ENCODE results near the gene DOCK1. TPM values are rescaled to one million over a fixed set of nuclear protein-coding genes. Genes with fewer than 3 reads are reported as not detected.

The DOCK1 gene
- total and polyA plus RNA-seq, 2 experiments from 2014 or later = 22.8 to 45.6 TPM

DNA sequence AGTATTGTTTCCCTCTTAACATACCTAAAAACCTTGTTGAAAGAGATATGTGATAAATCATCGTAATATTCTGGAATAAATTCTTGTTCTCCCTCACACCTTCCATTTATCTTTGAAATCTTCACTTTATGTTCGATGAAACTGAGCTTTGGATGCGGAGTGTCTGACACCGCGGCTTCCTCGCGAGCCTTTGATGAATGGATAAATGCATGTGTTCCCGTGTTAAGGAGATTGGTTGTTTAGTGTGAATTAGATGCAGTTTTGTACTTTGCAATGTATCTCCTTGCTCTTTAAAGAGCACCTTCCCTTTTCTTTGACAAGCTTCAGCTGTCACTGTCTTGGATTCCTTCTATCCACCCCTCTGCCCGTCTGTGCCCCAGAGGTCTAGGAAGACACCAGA is 138.1 kb downstream of the DOCK1 start:
- in situ Hi-C loops (cut with MboI) = no loop called here
- no peak overlapping the region for H2AFZ ChIP-seq
- peaks cover 35% of the 10 kb centered on the region for H3K4me1 ChIP-seq (ENCODE audit: insufficient read depth)
- no peaks in the 10 kb centered on the region for H3K79me2 ChIP-seq (ENCODE audit: insufficient read depth)
- H3K9me3 ChIP-seq (ENCODE audit: low read depth) = no peaks in the 10 kb centered on the region
- 0 out of 2 replicates have a peak, but pooled peaks cover 14% of the 10 kb centered on the region for H4K20me1 ChIP-seq (ENCODE audit: insufficient read depth)
- DNase-seq = no peak
- 96% methylated on average over 9 of the region's 9 CpGs for WGBS, 2 experiments (ENCODE audit: low coverage in 1 of 2, low lambda C conversion rate in 2 of 2, missing lambda C conversion rate in 2 of 2)
- H3K4me2 ChIP-seq (ENCODE audit: unreplicated experiment) = no peak overlapping the region
- peaks cover 43% of the 10 kb centered on the region for H3F3A ChIP-seq (ENCODE audit: insufficient read depth)
- peaks cover 27% of the 10 kb centered on the region for H3K36me3 ChIP-seq (ENCODE audit: low read depth)
- no peak overlapping the region for H3K4me3 ChIP-seq
- H3K27me3 ChIP-seq (replicated peaks; ENCODE audit: insufficient read depth) = no peaks in the 10 kb centered on the region
- H3K27ac ChIP-seq = no peak overlapping the region
- no peaks in the 10 kb centered on the region for H3K9me2 ChIP-seq (ENCODE audit: insufficient read depth)
- no peak for TF ChIP-seq EZH2phosphoT487 (IDR thresholded peaks at IDR 0.05; ENCODE audit: insufficient read depth, low read depth)
- no peak for TF ChIP-seq EZH2 (IDR thresholded peaks at IDR 0.05; ENCODE audit: insufficient read depth, poor library complexity, severe bottlenecking)
- no peak overlapping the region for H3K9ac ChIP-seq

DNA sequence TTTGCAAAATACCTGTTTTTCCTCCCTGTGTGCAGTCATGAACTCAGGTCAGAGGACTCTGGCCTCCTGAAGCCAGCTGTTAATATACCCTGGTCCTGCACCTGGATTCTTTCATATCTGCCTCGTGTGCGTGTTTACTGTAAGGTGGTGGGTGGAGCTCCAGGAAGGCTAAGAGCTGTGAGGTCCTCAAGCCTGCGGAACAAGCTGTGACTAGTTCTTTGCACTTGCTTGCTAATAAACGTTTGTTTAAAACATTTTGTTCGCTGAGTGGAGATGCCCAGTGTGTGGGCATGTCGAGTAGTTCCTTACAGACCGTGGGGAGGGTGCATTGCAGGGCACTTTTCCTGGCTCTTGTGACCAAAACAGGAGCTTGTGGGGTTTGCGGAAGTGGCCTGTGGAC is 139.0 kb downstream of the DOCK1 start:
- Histone ChIP-seq H3K4me2 (ENCODE audit: unreplicated experiment) (no peak overlapping the region), H3K27ac (no peak overlapping the region), H3K4me3 (no peak overlapping the region), H3K9ac (no peak overlapping the region), H3K9me3 (ENCODE audit: low read depth) (no peaks in the 10 kb centered on the region), H2AFZ (no peak overlapping the region), H3F3A (ENCODE audit: insufficient read depth) (peaks cover 43% of the 10 kb centered on the region), H3K36me3 (ENCODE audit: low read depth) (peaks cover 23% of the 10 kb centered on the region), H3K27me3 (replicated peaks; ENCODE audit: insufficient read depth) (no peaks in the 10 kb centered on the region), H3K4me1 (ENCODE audit: insufficient read depth) (peaks cover 35% of the 10 kb centered on the region), H4K20me1 (ENCODE audit: insufficient read depth) (0 out of 2 replicates have a peak, but pooled peaks cover 15% of the 10 kb centered on the region), H3K9me2 (ENCODE audit: insufficient read depth) (no peaks in the 10 kb centered on the region), H3K79me2 (ENCODE audit: insufficient read depth) (no peaks in the 10 kb centered on the region)
- 93 to 97% methylated on average over 8 of the region's 8 CpGs for WGBS, 2 experiments (ENCODE audit: low coverage in 1 of 2, low lambda C conversion rate in 2 of 2, missing lambda C conversion rate in 2 of 2)
- no peak for TF ChIP-seq EZH2 (IDR thresholded peaks at IDR 0.05; ENCODE audit: insufficient read depth, poor library complexity, severe bottlenecking)
- in situ Hi-C loops (cut with MboI) = no loop called here
- DNase-seq = no peak

DNA sequence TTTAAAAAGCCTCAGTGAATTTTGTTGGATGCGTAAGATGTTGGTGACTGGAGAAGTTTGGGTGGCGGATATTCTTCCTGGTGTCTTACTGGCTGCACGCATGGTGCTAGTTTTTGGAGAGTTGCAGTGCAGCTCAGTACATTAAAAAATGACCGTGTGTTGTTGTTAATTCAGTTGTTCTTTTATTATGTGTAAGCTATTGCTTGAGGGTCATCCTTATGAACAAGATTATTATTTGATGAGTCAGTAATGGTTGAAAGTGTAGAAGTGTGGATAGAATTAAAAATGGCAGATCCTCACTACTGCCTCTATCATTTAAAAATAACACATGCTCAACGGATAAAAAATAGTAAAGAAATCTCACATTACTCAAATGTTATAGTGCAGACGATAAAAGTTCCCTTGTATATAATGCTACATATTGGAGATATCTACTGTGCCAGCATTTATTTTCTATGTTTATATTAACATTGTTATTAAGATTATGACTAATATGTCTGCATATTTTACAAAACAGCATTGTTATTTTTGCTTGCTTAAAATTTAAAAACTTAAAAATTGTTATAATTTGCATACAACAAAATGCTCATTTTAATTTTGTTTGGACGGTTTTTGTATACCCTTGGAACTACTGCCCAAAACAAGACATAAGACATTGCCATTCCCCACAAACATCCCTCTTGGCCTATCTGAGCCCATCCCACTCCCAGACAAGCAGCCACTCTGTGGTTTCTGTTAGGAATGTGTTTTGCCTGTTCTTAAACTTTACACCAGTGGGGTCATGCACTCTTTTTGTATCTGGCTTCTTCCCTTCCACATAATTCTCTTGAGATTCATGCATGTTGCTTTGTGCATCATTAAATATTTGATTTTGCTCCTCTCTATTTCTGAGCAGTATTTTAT is 142.0 kb downstream of the DOCK1 start:
- Histone ChIP-seq H3F3A (ENCODE audit: insufficient read depth) (peaks cover 21% of the 10 kb centered on the region), H3K9ac (no peak overlapping the region), H3K9me3 (ENCODE audit: low read depth) (no peaks in the 10 kb centered on the region), H3K9me2 (ENCODE audit: insufficient read depth) (no peaks in the 10 kb centered on the region), H3K36me3 (ENCODE audit: low read depth) (peaks cover 15% of the 10 kb centered on the region), H2AFZ (no peak overlapping the region), H4K20me1 (ENCODE audit: insufficient read depth) (0 out of 2 replicates have a peak, but pooled peaks cover 12% of the 10 kb centered on the region), H3K79me2 (ENCODE audit: insufficient read depth) (no peaks in the 10 kb centered on the region; the same call in 1 of the 2 replicates), H3K27me3 (replicated peaks; ENCODE audit: insufficient read depth) (no peaks in the 10 kb centered on the region), H3K27ac (no peak overlapping the region), H3K4me2 (ENCODE audit: unreplicated experiment) (no peak overlapping the region), H3K4me1 (ENCODE audit: insufficient read depth) (peaks cover 16% of the 10 kb centered on the region), H3K4me3 (no peak overlapping the region)
- TF ChIP-seq EZH2 (IDR thresholded peaks at IDR 0.05; ENCODE audit: insufficient read depth, poor library complexity, severe bottlenecking) (no peak), EZH2phosphoT487 (IDR thresholded peaks at IDR 0.05; ENCODE audit: insufficient read depth, low read depth) (no peak)
- no peak for DNase-seq
- 94 to 99% methylated on average over 7 of the region's 7 CpGs for WGBS, 2 experiments (ENCODE audit: low coverage in 1 of 2, low lambda C conversion rate in 2 of 2, missing lambda C conversion rate in 2 of 2)
- in situ Hi-C loops (cut with MboI) = no loop called here

DNA sequence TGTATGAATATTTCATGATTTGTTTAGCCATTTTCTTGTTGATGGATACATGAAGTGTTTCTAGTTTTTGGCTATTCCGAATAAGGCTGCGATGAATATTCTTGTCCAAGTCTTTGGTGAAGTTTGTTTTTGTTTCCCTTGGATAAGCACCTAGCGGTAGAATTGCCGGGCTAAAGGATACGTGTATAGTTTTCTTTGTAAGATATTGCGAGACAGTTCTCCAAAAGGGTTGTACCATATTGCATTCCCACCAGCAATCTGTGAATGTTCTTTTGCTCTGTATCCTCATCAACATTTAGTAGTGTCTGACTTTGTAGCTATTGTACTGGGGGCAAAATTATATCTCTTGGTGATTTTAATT is 142.6 kb downstream of the DOCK1 start:
- Histone ChIP-seq H3F3A (ENCODE audit: insufficient read depth) (peaks cover 14% of the 10 kb centered on the region), H3K27me3 (replicated peaks; ENCODE audit: insufficient read depth) (no peaks in the 10 kb centered on the region), H3K9ac (no peak overlapping the region), H3K9me2 (ENCODE audit: insufficient read depth) (no peaks in the 10 kb centered on the region), H3K4me3 (no peak overlapping the region), H3K27ac (no peak overlapping the region), H3K4me2 (ENCODE audit: unreplicated experiment) (no peak overlapping the region), H3K4me1 (ENCODE audit: insufficient read depth) (peaks cover 13% of the 10 kb centered on the region), H2AFZ (no peak overlapping the region), H3K9me3 (ENCODE audit: low read depth) (no peaks in the 10 kb centered on the region), H3K36me3 (ENCODE audit: low read depth) (peaks cover 12% of the 10 kb centered on the region), H4K20me1 (ENCODE audit: insufficient read depth) (0 out of 2 replicates have a peak, but pooled peaks cover 12% of the 10 kb centered on the region), H3K79me2 (ENCODE audit: insufficient read depth) (no peaks in the 10 kb centered on the region; the same call in 1 of the 2 replicates)
- in situ Hi-C loops (cut with MboI) = no loop called here
- 98% methylated on average over 6 of the region's 6 CpGs for WGBS, 2 experiments (ENCODE audit: low coverage in 1 of 2, low lambda C conversion rate in 2 of 2, missing lambda C conversion rate in 2 of 2)
- DNase-seq = no peak
- no peak for TF ChIP-seq EZH2 (IDR thresholded peaks at IDR 0.05; ENCODE audit: insufficient read depth, poor library complexity, severe bottlenecking)
- no peak for TF ChIP-seq EZH2phosphoT487 (IDR thresholded peaks at IDR 0.05; ENCODE audit: insufficient read depth, low read depth)
